Measurements from ENCODE around the gene HSBP1L1. TPM values are rescaled to one million over a fixed set of nuclear protein-coding genes. Genes with fewer than 3 reads are reported as not detected.

The HSBP1L1 gene
- total RNA-seq, 3 donors from 2014 or later, result 24.6 to 42.1 (median 38.3) TPM

DNA sequence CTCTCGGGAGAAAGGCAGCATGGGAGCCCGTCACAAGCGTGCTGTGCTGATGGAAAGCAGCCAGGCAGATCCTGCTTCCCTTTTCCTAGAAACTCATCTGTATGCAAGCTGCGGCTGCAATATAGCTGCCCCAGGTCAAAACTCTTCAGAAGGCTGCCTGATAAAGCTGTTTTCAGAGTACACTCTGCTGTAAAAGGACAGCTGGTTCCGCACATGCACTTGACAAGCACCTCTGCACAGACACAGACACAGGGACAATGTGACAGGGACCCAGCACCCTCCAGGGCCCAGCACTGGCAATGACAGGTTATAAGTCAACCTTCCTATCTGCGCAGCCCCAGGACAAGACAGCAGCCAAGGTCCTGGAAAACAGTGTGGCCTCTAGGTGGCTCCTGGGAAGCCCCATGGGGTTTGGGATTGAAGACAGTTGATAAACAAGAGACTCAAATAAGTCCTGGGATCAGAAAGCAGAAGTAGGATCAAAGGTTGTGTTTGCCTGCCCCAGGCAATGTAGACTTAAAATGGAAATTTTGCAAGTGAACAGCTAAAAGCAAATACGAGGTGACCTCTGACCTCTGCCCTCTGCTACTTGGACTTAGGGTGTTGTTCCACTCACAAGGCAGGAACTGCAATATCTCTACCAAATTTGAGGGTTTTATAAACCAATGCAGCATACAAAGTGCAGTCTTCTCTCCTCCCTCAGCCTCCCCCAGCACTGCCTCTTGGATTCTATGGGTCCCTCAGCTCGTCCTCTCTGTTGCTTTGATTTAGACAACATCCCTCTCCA lies 29.9 kb upstream of the HSBP1L1 start:
- Histone ChIP-seq H3K9me3 (peaks cover 13 to 32% of the 10 kb centered on the region in 2 donors), H3K27me3 (no peaks in the 10 kb centered on the region), H3K4me3 (no peak overlapping the region), H3K36me3 (no peaks in the 10 kb centered on the region), H3K27ac (peak overlapping the region in 1 of 2 donors; percentile 20), H3K4me1 (no peaks in the 10 kb centered on the region)
- TF ChIP-seq POLR2A (IDR thresholded peaks at IDR 0.05), result no peak
- TF ChIP-seq, protein P1, sequence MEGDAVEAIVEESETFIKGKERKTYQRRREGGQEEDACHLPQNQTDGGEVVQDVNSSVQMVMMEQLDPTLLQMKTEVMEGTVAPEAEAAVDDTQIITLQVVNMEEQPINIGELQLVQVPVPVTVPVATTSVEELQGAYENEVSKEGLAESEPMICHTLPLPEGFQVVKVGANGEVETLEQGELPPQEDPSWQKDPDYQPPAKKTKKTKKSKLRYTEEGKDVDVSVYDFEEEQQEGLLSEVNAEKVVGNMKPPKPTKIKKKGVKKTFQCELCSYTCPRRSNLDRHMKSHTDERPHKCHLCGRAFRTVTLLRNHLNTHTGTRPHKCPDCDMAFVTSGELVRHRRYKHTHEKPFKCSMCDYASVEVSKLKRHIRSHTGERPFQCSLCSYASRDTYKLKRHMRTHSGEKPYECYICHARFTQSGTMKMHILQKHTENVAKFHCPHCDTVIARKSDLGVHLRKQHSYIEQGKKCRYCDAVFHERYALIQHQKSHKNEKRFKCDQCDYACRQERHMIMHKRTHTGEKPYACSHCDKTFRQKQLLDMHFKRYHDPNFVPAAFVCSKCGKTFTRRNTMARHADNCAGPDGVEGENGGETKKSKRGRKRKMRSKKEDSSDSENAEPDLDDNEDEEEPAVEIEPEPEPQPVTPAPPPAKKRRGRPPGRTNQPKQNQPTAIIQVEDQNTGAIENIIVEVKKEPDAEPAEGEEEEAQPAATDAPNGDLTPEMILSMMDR (IDR thresholded peaks at IDR 0.05), result no peak
- DNase-seq (ENCODE audit: low spot score in 2 of 2), result peak in 1 of 2 donors; percentile 50
- intact Hi-C loops (cut with DNase I; ENCODE audit: low total_unique reads), result no loop called here

DNA sequence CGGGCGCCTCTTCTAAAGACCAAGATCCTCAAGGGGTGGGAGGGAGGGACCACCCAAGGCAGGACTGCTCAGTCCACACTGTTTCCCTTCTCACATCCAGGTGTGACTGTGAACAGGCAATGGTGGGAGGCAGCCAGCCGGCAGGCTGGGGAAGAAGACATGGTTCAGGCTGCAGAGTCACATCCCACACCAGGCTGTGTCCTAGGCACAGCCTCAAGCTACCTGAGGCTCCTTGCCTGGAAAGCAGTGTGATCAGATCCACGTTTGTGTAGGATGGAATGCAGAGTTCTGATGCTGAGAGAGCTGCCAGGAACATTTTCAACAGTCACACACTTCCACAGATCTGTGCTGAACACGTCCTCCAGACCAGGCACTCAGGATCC lies 29.4 kb upstream of the HSBP1L1 start:
- Histone ChIP-seq H3K36me3 (no peaks in the 10 kb centered on the region), H3K4me3 (no peak overlapping the region), H3K27ac (no peak overlapping the region), H3K9me3 (peaks cover 10 to 26% of the 10 kb centered on the region in 2 donors), H3K4me1 (no peaks in the 10 kb centered on the region), H3K27me3 (no peaks in the 10 kb centered on the region)
- intact Hi-C loops (cut with DNase I; ENCODE audit: low total_unique reads), result no loop called here
- peak in 1 of 2 donors; percentile 9 for DNase-seq (ENCODE audit: low spot score in 2 of 2)
- TF ChIP-seq POLR2A (IDR thresholded peaks at IDR 0.05) (no peak), POLR2AphosphoS5 (IDR thresholded peaks at IDR 0.05) (no peak)
- TF ChIP-seq, protein P1 (IDR thresholded peaks at IDR 0.05), result no peak

DNA sequence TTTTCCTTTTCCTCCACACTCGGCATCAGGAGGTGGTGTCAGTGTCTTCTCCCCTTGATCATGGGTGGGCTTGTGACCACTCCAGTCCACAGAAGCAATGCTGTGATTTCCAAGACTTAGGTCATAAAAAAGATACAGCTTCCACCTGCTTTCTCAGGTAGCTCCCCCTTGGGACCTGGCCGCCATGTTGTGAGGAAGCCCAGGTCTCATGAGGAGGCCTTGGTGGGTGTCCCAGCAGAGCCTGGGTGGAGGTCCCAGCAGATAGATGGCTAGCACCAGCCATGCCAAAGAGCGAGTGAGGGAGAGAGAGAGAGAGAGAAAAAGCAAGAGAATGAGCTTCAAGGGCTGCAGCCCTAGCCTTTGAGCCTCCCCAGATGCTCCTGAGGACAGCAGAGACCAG lies 28.9 kb upstream of the HSBP1L1 start:
- Histone ChIP-seq H3K9me3 (peaks cover 10 to 22% of the 10 kb centered on the region in 2 donors), H3K36me3 (no peaks in the 10 kb centered on the region), H3K27ac (no peak overlapping the region), H3K4me3 (no peak overlapping the region), H3K4me1 (no peaks in the 10 kb centered on the region), H3K27me3 (no peaks in the 10 kb centered on the region)
- no peak for DNase-seq (ENCODE audit: low spot score in 2 of 2)
- TF ChIP-seq, protein P1 (IDR thresholded peaks at IDR 0.05), result no peak
- TF ChIP-seq POLR2A (IDR thresholded peaks at IDR 0.05), result no peak
- intact Hi-C loops (cut with DNase I; ENCODE audit: low total_unique reads), result no loop called here

DNA sequence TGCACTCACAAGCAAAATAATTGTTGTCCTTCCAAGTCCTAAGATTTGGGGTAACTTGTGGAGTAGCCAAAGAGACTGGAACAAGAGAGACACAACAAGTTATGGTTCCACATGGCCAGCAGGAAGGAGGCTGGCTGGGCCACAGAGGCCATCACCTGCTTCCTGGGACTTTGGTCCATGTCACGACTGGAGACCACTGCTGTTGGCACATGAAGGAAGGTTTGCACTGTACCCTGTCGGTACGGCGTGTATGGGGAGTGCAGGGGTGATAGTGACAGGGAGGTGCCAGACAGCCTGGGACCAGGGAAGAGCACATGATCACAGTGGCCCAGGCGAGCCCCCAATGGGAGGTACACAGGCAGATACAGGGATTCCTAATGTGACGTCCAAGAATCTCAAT lies 28.5 kb upstream of the HSBP1L1 start:
- intact Hi-C loops (cut with DNase I; ENCODE audit: low total_unique reads), result no loop called here
- no peak for TF ChIP-seq POLR2AphosphoS5 (IDR thresholded peaks at IDR 0.05)
- no peak for TF ChIP-seq POLR2A (IDR thresholded peaks at IDR 0.05)
- TF ChIP-seq, protein P1 (IDR thresholded peaks at IDR 0.05), result no peak
- no peak overlapping the region for H3K27ac ChIP-seq
- H3K27me3 ChIP-seq, result no peaks in the 10 kb centered on the region
- H3K36me3 ChIP-seq, result no peaks in the 10 kb centered on the region
- DNase-seq (ENCODE audit: low spot score in 2 of 2), result peak in 1 of 2 donors; percentile 30
- no peaks in the 10 kb centered on the region for H3K4me1 ChIP-seq
- H3K9me3 ChIP-seq, result peaks cover 10 to 19% of the 10 kb centered on the region in 2 donors
- H3K4me3 ChIP-seq, result no peak overlapping the region

DNA sequence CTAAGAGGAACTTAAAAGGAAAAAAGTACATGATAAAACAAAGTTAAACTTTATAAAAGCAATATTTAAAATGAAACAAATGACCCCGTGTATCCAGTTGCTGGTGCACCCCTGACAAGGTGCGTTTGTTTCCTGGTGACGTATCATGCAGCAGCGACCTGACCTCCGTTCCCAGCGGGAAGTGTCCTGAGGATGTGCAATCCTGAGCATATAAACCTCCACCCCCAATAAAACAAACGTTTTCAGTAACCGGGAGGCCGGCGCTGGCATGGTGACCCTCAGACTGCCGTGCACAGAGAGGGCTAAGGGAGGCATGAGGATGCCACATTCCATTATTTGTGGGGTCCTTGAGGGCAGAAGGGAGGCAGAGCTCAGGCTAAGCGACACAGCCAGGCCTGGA lies 27.8 kb upstream of the HSBP1L1 start:
- H3K27me3 ChIP-seq, result no peaks in the 10 kb centered on the region
- intact Hi-C loops (cut with DNase I; ENCODE audit: low total_unique reads), result no loop called here
- H3K9me3 ChIP-seq, result peaks cover 8 to 11% of the 10 kb centered on the region in 2 donors
- no peaks in the 10 kb centered on the region for H3K36me3 ChIP-seq
- no peak overlapping the region for H3K27ac ChIP-seq
- TF ChIP-seq POLR2A (IDR thresholded peaks at IDR 0.05) (no peak), POLR2AphosphoS5 (IDR thresholded peaks at IDR 0.05) (no peak)
- TF ChIP-seq, protein P1 (IDR thresholded peaks at IDR 0.05), result no peak
- peak in 1 of 2 donors; percentile 10 for DNase-seq (ENCODE audit: low spot score in 2 of 2)
- no peak overlapping the region for H3K4me3 ChIP-seq
- no peaks in the 10 kb centered on the region for H3K4me1 ChIP-seq

Measured in breast epithelium (tissue), 4 donors.